ENCODE results near the gene PC.
A peak's percentile ranks its signal among the peaks of the same experiment; 100 is the strongest.
"Not testable (repeated sequence)": the region's sequence is repeated elsewhere in the genome, so short reads cannot be mapped to it uniquely, and the experiment has no call there.

The PC gene

GRCh38 chr11:67006029-67006884 lies 48.1 kb upstream of the PC start:
- Histone ChIP-seq H4K20me1 (ENCODE audit: insufficient read depth, low read length) (no peaks in the 10 kb centered on the region), H3K4me1 (ENCODE audit: low read length) (0 out of 2 replicates have a peak, but pooled peaks cover 4% of the 10 kb centered on the region), H3K79me2 (ENCODE audit: low read length) (no peaks in the 10 kb centered on the region), H3F3A (ENCODE audit: insufficient read depth, low read length) (no peaks in the 10 kb centered on the region), H3K27ac (ENCODE audit: low read length) (no peak overlapping the region), H3K9me2 (replicated peaks; ENCODE audit: insufficient read depth, low read length) (no peaks in the 10 kb centered on the region), H3K9me3 (replicated peaks; ENCODE audit: insufficient read depth, low read length) (no peaks in the 10 kb centered on the region), H3K36me3 (replicated peaks; ENCODE audit: insufficient read depth, low read length) (no peaks in the 10 kb centered on the region), H3K9ac (ENCODE audit: low read length) (no peak overlapping the region), H3K4me3 (ENCODE audit: low read length) (peak overlapping the region; percentile 20; the same call in 1 of the 2 replicates), H2AFZ (ENCODE audit: low read length) (peak overlapping the region; percentile 82), H3K4me2 (ENCODE audit: low read depth, low read length) (peak overlapping the region; percentile 58; the same call in 1 of the 2 replicates), H3K27me3 (replicated peaks; ENCODE audit: insufficient read depth, low read length) (no peaks in the 10 kb centered on the region; the same call in 1 of the 2 replicates)
- DNase-seq = peak; percentile 50
- TF ChIP-seq EZH2 (optimal IDR thresholded peaks at IDR 0.05; ENCODE audit: low read depth, low read length) (no peak), EZH2phosphoT487 (IDR thresholded peaks at IDR 0.05; ENCODE audit: low read length) (no peak), CTCF (IDR thresholded peaks at IDR 0.05; ENCODE audit: low read length) (no peak)

DNA sequence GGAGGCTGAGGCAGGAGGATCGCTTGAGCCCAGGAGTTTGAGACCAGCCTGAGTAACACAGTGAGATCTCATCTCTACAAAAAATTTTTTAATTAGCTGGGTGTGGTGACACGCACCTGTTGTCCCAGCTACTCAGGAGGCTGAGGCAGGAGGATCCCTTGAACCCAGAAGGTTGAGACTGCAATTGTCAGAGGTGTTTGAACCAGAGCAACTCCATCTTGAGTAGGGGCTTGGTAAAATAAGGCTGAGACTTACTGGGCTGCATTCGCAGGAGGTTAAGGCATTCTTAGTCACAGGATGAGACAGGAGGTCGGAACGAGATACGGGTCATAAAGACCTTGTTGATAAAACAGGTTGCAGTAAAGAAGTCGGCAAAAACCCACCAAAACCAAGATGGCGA lies 47.0 kb upstream of the PC start:
- not testable (repeated sequence) for H3K4me1 ChIP-seq (ENCODE audit: low read length); H2AFZ ChIP-seq (ENCODE audit: low read length); H3K79me2 ChIP-seq (ENCODE audit: low read length); H3K4me2 ChIP-seq (ENCODE audit: low read depth, low read length); DNase-seq; H4K20me1 ChIP-seq (ENCODE audit: insufficient read depth, low read length); H3K27me3 ChIP-seq (replicated peaks; ENCODE audit: insufficient read depth, low read length); H3K27ac ChIP-seq (ENCODE audit: low read length); H3K9me3 ChIP-seq (replicated peaks; ENCODE audit: insufficient read depth, low read length); H3K9me2 ChIP-seq (replicated peaks; ENCODE audit: insufficient read depth, low read length); H3F3A ChIP-seq (ENCODE audit: insufficient read depth, low read length); H3K36me3 ChIP-seq (replicated peaks; ENCODE audit: insufficient read depth, low read length); H3K4me3 ChIP-seq (ENCODE audit: low read length); H3K9ac ChIP-seq (ENCODE audit: low read length)

- DNase-seq = no peak
- Histone ChIP-seq H3K4me2 (ENCODE audit: low read depth, low read length) (no peak overlapping the region), H3K9me3 (replicated peaks; ENCODE audit: insufficient read depth, low read length) (no peaks in the 10 kb centered on the region), H3F3A (ENCODE audit: insufficient read depth, low read length) (no peaks in the 10 kb centered on the region), H3K27ac (ENCODE audit: low read length) (no peak overlapping the region), H2AFZ (ENCODE audit: low read length) (no peak overlapping the region), H3K79me2 (ENCODE audit: low read length) (no peaks in the 10 kb centered on the region), H3K36me3 (replicated peaks; ENCODE audit: insufficient read depth, low read length) (no peaks in the 10 kb centered on the region), H3K27me3 (replicated peaks; ENCODE audit: insufficient read depth, low read length) (no peaks in the 10 kb centered on the region), H3K9me2 (replicated peaks; ENCODE audit: insufficient read depth, low read length) (no peaks in the 10 kb centered on the region), H3K9ac (ENCODE audit: low read length) (no peak overlapping the region), H3K4me1 (ENCODE audit: low read length) (0 out of 2 replicates have a peak, but pooled peaks cover 4% of the 10 kb centered on the region), H3K4me3 (ENCODE audit: low read length) (no peak overlapping the region), H4K20me1 (ENCODE audit: insufficient read depth, low read length) (no peaks in the 10 kb centered on the region)
- TF ChIP-seq EZH2 (optimal IDR thresholded peaks at IDR 0.05; ENCODE audit: low read depth, low read length) = no peak
These were observed 44.8 kb upstream of the PC start for GRCh38 chr11:67002921-67003411.

DNA sequence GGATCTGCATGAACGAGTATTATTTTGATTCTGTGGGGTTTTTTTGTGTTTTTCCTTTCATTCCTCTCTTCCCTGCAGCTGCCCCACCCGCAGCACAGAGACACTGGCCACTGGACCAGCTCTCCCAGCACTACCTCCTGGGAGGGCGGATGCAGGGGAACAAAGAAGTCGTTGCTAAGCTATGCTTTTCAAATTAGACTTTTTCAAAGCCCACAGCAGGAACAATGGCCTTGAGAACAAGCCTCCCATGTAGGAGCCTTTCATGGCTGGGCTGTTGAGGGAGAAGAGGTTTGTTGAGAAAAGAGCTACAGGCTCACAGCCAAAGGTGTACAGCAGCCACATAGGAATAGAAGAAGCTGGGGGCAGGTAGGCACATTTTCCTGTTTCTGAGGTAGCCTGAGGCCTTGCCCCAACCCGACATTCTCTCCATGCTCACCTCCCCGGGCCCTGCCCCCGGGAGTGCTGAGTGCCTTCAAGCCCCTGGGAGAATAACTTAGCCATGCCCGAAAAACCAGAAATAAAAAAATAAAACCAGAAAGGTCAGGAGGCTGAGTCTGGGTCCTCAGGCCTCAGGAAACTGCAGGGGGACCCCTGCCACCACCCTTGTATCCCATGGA lies 44.2 kb upstream of the PC start:
- H3K9me3 ChIP-seq (replicated peaks; ENCODE audit: insufficient read depth, low read length) = no peaks in the 10 kb centered on the region
- H2AFZ ChIP-seq (ENCODE audit: low read length) = no peak overlapping the region
- H3K9me2 ChIP-seq (replicated peaks; ENCODE audit: insufficient read depth, low read length) = no peaks in the 10 kb centered on the region
- no peaks in the 10 kb centered on the region for H4K20me1 ChIP-seq (ENCODE audit: insufficient read depth, low read length)
- H3K36me3 ChIP-seq (replicated peaks; ENCODE audit: insufficient read depth, low read length) = no peaks in the 10 kb centered on the region
- DNase-seq = no peak
- TF ChIP-seq EZH2 (optimal IDR thresholded peaks at IDR 0.05; ENCODE audit: low read depth, low read length) (no peak), CTCF (IDR thresholded peaks at IDR 0.05; ENCODE audit: low read length) (no peak), EZH2phosphoT487 (IDR thresholded peaks at IDR 0.05; ENCODE audit: low read length) (no peak)
- no peak overlapping the region for H3K27ac ChIP-seq (ENCODE audit: low read length)
- H3K9ac ChIP-seq (ENCODE audit: low read length) = no peak overlapping the region
- H3K27me3 ChIP-seq (replicated peaks; ENCODE audit: insufficient read depth, low read length) = no peaks in the 10 kb centered on the region
- no peak overlapping the region for H3K4me2 ChIP-seq (ENCODE audit: low read depth, low read length)
- H3K79me2 ChIP-seq (ENCODE audit: low read length) = no peaks in the 10 kb centered on the region
- no peaks in the 10 kb centered on the region for H3F3A ChIP-seq (ENCODE audit: insufficient read depth, low read length)
- H3K4me3 ChIP-seq (ENCODE audit: low read length) = no peak overlapping the region
- H3K4me1 ChIP-seq (ENCODE audit: low read length) = 0 out of 2 replicates have a peak, but pooled peaks cover 4% of the 10 kb centered on the region

Measured in MM.1S (cell line).